Measurements from ENCODE around the gene PIGT. TPM values are rescaled to one million over a fixed set of nuclear protein-coding genes. Genes with fewer than 3 reads are reported as not detected.

Gene PIGT
- total RNA-seq = 100 to 1,000 TPM in 3 of 4 donors, 10 to 100 TPM in 1; 85.0 to 122 (median 114) TPM

DNA sequence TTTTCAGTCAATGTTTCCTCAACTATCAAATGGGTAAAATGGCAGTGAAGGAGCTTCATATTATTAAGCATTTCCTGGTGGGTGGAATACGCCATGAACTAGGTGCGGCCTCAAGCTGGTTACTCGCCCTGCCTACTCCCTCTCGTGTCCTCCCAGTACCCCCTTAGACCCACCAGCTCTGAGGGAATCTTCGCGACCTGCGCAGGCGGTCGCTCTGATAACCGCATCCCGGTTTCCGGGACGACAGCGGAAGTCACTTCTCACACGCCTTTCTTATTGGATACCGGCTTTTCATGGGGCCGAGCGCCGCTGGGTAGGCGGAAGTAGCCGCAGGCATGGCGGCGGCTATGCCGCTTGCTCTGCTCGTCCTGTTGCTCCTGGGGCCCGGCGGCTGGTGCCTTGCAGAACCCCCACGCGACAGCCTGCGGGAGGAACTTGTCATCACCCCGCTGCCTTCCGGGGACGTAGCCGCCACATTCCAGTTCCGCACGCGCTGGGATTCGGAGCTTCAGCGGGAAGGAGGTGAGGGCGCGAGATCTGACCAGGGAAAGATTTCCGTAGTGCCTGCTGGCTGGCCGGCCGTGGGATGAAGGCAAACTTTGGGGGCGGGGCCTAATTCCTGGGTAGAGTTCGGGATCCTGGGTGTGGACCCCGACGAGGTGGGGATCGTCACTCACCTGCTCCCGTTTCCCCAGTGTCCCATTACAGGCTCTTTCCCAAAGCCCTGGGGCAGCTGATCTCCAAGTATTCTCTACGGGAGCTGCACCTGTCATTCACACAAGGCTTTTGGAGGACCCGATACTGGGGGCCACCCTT, at the start of gene PIGT:
Gene PIGT, plus strand, starts transcription at position 320 of the 816 bp plus-strand sequence. Its CDS starts 16 bp downstream, at position 336.
- Histone ChIP-seq H3K4me1 (peaks cover 7 to 20% of the 10 kb centered on the region in 2 donors), H3K27ac (peak within 1 kb of the TSS; percentile 4 to 71 (median 40)), H3K27me3 (no peaks in the 10 kb centered on the region), H3K9me3 (no peaks in the 10 kb centered on the region), H3K36me3 (peaks cover 12 to 16% of the 10 kb centered on the region in 2 donors), H3K4me3 (replicated peaks in 1 of 3) (peak within 1 kb of the TSS; percentile 74 to 90 (median 85))
- WGBS, 2 donors = 1 to 2% methylated on average over 5 to 35 of the region's 52 CpGs
- peak; percentile 84 to 86 for DNase-seq
- TF ChIP-seq POLR2A (IDR thresholded peaks at IDR 0.05) = peak in 1 of 2 donors; percentile 84
- TF ChIP-seq, protein P1, sequence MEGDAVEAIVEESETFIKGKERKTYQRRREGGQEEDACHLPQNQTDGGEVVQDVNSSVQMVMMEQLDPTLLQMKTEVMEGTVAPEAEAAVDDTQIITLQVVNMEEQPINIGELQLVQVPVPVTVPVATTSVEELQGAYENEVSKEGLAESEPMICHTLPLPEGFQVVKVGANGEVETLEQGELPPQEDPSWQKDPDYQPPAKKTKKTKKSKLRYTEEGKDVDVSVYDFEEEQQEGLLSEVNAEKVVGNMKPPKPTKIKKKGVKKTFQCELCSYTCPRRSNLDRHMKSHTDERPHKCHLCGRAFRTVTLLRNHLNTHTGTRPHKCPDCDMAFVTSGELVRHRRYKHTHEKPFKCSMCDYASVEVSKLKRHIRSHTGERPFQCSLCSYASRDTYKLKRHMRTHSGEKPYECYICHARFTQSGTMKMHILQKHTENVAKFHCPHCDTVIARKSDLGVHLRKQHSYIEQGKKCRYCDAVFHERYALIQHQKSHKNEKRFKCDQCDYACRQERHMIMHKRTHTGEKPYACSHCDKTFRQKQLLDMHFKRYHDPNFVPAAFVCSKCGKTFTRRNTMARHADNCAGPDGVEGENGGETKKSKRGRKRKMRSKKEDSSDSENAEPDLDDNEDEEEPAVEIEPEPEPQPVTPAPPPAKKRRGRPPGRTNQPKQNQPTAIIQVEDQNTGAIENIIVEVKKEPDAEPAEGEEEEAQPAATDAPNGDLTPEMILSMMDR (IDR thresholded peaks at IDR 0.05) = no peak
- intact Hi-C loops (cut with DNase I) = no loop called here

DNA sequence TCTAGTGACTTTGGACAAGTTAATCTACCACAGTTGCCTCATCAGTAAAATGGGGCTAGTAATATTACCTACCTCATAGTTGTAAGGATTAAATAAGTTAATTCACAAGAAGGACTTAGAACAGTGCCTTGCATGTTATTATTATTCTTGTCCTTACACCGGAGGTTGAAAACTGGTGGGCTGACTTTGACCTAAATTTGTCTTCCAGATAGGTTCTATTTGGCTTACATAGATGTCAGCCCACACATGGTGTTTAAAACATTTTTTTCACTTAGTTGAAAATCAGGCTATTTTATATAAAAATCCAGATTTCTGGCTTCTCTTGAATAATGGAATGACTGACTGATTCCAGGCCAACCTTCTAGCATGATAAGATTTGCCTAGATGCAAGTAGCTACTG, 49.7 kb upstream of the PIGT start:
- WGBS, 2 donors = 83% methylated on average over 1 of the region's 1 CpG
- intact Hi-C loops (cut with DNase I) = no loop called here
- TF ChIP-seq POLR2A (IDR thresholded peaks at IDR 0.05) = no peak
- TF ChIP-seq, protein P1 (IDR thresholded peaks at IDR 0.05) = no peak
- Histone ChIP-seq H3K27me3 (no peaks in the 10 kb centered on the region), H3K4me1 (peaks cover 12 to 13% of the 10 kb centered on the region in 2 donors), H3K4me3 (replicated peaks in 1 of 3) (no peak overlapping the region), H3K27ac (no peak overlapping the region), H3K36me3 (peaks cover 23 to 27% of the 10 kb centered on the region in 2 donors), H3K9me3 (no peaks in the 10 kb centered on the region)
- no peak for DNase-seq

DNA sequence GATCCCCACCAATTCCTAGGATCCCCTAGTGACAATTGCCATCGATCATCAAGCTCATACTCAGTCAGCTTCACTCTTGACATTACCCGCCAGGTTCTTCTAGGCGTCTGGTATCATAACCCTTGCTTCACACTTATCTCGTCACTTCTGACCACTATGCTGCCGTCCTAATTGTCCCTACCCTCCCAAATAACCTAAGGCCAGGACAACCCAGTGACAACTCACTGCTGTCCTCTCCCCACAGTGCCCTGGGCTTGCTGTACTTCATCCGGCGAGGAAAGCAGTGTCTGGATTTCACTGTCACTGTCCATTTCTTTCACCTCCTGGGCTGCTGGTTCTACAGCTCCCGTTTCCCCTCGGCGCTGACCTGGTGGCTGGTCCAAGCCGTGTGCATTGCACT, 49.3 kb upstream of the PIGT start:
- no peak overlapping the region for H3K4me3 ChIP-seq (replicated peaks in 1 of 3)
- DNase-seq = no peak
- peaks cover 23 to 27% of the 10 kb centered on the region in 2 donors for H3K36me3 ChIP-seq
- intact Hi-C loops (cut with DNase I) = no loop called here
- no peaks in the 10 kb centered on the region for H3K27me3 ChIP-seq
- H3K4me1 ChIP-seq = peaks cover 12 to 13% of the 10 kb centered on the region in 2 donors
- TF ChIP-seq, protein P1 (IDR thresholded peaks at IDR 0.05) = no peak
- TF ChIP-seq POLR2A (IDR thresholded peaks at IDR 0.05) = no peak
- WGBS, 2 donors = 89 to 95% methylated on average over 10 to 11 of the region's 11 CpGs
- no peaks in the 10 kb centered on the region for H3K9me3 ChIP-seq
- no peak overlapping the region for H3K27ac ChIP-seq

DNA sequence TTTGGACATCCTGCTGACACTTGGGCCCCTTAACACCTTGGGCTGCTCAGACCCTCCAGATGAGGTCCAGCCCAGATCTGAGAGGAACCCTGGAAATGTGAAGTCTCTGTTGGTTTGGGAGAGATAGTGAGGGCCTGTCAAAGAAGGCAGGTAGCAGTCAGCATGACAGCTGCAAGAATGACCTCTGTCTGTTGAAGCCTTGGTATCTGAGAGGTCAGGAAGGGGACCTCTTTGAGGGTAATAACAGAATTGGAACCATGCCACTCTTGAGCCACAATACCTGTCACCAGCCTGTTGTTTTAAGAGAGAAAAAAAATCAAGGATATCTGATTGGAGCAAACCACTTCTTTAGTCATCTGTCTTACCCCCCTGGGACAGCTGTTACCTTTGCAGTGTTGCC, 48.8 kb upstream of the PIGT start:
- no peak for TF ChIP-seq POLR2A (IDR thresholded peaks at IDR 0.05)
- TF ChIP-seq, protein P1 (IDR thresholded peaks at IDR 0.05) = no peak
- intact Hi-C loops (cut with DNase I) = no loop called here
- no peak for DNase-seq
- H3K4me1 ChIP-seq = peaks cover 11 to 13% of the 10 kb centered on the region in 2 donors
- H3K9me3 ChIP-seq = no peaks in the 10 kb centered on the region
- H3K4me3 ChIP-seq (replicated peaks in 1 of 3) = no peak overlapping the region
- H3K36me3 ChIP-seq = peaks cover 23 to 27% of the 10 kb centered on the region in 2 donors
- H3K27me3 ChIP-seq = no peaks in the 10 kb centered on the region
- H3K27ac ChIP-seq = no peak overlapping the region

Data from thyroid gland (tissue), 4 donors.